Omental fat pad (tissue), 4 donors: ENCODE results near the gene TMEM178A. TPM values are rescaled to one million over a fixed set of nuclear protein-coding genes. Genes with fewer than 3 reads are reported as not detected.
"Not testable (repeated sequence)": the region's sequence is repeated elsewhere in the genome, so short reads cannot be mapped to it uniquely, and the experiment has no call there.

ENCODE experiments used
- ATAC-seq: fragments of 150-250 bp; one replicate; pipeline ENCODE4 v1.9.1; 2016; ENCODE audit warnings: mild to moderate bottlenecking, moderate library complexity; ENCODE audit not compliant: low FRiP score
- DNase-seq: peaks from one replicate; pipeline ENCODE4 v3.0.0-alpha.2; 2019; ENCODE audit warnings: low spot score
- total RNA-seq, 4 donors: library from RNA; depleted of rRNA; stranded (reverse); fragments of >200 nt; gene quantifications; one replicate each; pipeline ENCODE4 v1.1.0, GENCODE V29; 2016
- TF ChIP-seq, protein P1 (sequence below), 3 donors: fragments of 450-650 bp; IDR thresholded peaks; one replicate each; pipeline ENCODE4 v1.5.1; 2016 to 2017; ENCODE audit warnings: antibody characterized with exemption in 3 of 3, mild to moderate bottlenecking in 3 of 3, moderate library complexity in 2 of 3

The TMEM178A gene
- total RNA-seq, 4 donors from 2014 or later: 1.6 to 2.0 (median 1.8) TPM

GRCh38 chr2:39718483-39718882 is 52.8 kb downstream of the TMEM178A start:
- DNase-seq (no peak), ATAC-seq (no peak)
- TF ChIP-seq, protein P1, sequence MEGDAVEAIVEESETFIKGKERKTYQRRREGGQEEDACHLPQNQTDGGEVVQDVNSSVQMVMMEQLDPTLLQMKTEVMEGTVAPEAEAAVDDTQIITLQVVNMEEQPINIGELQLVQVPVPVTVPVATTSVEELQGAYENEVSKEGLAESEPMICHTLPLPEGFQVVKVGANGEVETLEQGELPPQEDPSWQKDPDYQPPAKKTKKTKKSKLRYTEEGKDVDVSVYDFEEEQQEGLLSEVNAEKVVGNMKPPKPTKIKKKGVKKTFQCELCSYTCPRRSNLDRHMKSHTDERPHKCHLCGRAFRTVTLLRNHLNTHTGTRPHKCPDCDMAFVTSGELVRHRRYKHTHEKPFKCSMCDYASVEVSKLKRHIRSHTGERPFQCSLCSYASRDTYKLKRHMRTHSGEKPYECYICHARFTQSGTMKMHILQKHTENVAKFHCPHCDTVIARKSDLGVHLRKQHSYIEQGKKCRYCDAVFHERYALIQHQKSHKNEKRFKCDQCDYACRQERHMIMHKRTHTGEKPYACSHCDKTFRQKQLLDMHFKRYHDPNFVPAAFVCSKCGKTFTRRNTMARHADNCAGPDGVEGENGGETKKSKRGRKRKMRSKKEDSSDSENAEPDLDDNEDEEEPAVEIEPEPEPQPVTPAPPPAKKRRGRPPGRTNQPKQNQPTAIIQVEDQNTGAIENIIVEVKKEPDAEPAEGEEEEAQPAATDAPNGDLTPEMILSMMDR (IDR thresholded peaks at IDR 0.05): no peak

- no peak for ATAC-seq
- no peak for DNase-seq
- TF ChIP-seq, protein P1 (IDR thresholded peaks at IDR 0.05): no peak
Observed at GRCh38 chr2:39719317-39719716, 53.6 kb downstream of the TMEM178A start.

DNA sequence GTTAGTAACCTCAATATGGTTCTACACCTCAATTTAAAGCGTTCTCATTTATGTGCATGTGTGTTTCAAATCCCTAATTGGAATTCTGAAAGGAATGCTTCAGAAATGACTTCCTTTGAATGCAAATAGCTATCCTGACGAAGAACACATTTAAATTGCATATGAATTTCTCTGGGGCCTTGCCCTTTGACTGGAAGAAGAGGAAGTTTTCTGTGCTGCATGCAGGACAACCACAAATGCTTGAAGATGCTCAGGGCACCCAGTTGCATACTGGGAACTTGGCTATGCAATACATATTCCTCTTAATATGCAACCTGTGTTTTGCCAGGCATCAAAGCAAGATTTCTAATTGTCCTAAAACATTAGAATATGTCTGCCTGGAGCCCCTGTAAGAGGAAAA is 55.3 kb downstream of the TMEM178A start:
- DNase-seq (no peak), ATAC-seq (no peak)
- TF ChIP-seq, protein P1 (IDR thresholded peaks at IDR 0.05): no peak

- TF ChIP-seq, protein P1 (IDR thresholded peaks at IDR 0.05): no peak
- ATAC-seq: no peak
- DNase-seq: no peak
Observed at GRCh38 chr2:39723497-39723896, 57.8 kb downstream of the TMEM178A start.

DNA sequence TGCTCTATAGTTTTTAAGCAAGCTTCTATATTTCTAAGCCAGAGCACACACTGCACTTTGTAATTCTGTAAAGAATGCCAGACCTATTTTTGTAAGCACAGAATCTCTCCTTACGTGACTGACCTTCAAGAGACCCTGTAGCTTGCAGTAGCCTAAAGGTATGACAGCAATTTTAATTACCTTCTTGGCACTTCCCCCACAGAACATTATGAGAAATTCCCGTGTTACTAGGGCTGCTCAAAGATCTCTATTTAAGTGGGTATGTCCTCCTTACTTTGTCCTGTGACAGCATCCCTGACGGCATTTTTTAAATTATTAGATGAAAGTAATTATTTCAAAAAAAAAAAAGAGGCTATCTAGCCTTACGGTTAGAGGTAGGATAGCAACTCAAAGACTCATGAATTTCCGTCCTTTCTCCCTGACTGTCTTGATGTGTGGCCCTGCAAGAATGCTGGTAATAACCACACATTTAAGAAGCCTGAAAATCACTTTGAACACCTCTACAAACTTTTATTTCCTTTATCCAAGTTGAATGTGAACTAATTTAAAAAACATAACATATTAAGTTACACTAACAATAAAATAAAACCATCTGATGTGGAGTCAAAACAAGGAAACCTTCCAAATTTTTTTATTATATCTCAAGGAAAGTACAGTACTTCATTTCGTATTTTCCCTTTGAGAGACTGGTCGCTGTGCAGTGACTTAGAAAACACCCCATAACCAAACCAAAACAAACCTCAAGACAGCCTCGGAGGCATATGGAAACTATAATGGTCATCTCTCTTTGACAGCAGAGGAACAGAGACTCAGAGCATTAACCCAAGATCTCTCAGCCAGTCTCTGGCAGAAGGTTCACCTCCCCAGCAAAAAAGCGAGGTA is 58.5 kb downstream of the TMEM178A start:
- ATAC-seq: no peak
- DNase-seq: no peak
- TF ChIP-seq, protein P1 (IDR thresholded peaks at IDR 0.05): no peak

DNA sequence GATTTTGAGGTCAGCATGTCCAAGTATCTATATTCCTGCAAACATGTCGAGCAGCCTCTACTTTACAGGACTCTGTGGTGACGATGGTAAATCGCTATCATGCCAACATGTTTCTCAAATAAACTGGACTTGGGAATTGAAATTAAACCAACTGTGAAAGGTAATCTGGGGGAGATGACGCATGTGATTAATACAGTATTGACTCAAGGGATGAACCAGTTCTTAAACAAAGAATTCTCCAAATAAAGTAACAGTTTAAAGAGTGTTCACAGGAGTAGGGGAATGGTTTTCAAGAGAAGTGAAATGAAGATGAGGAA is 59.1 kb downstream of the TMEM178A start:
- DNase-seq (no peak), ATAC-seq (no peak)
- TF ChIP-seq, protein P1 (IDR thresholded peaks at IDR 0.05): no peak

DNA sequence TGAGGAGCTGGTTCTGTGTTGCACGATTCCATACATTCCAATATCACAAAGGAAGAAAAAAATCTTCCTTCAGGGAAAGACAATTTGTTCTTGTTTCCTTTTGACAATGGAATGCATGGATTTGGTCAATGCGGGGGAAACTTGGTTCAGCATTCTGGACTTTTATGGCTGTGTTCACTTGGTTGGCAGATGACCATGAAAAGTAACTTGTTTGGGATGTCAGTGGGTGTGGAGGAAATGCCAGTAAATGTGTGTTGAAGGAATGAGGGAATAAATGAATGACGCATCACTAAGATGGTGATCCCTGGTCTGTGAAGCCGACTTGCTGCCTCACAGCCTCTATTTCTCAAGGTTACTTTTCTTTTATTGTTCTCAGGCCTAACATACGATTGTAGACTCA is 59.7 kb downstream of the TMEM178A start:
- ATAC-seq (no peak), DNase-seq (no peak)
- TF ChIP-seq, protein P1 (IDR thresholded peaks at IDR 0.05): no peak

GRCh38 chr2:39728085-39728484 is 62.4 kb downstream of the TMEM178A start:
- ATAC-seq, DNase-seq: not testable (repeated sequence)
